Measurements from ENCODE around the gene KLHL26.
"Not testable (repeated sequence)": the region's sequence is repeated elsewhere in the genome, so short reads cannot be mapped to it uniquely, and the experiment has no call there.

Gene KLHL26

GRCh38 chr19:18668252-18668631 lies 31.4 kb downstream of the KLHL26 start:
- no peak for DNase-seq

DNA sequence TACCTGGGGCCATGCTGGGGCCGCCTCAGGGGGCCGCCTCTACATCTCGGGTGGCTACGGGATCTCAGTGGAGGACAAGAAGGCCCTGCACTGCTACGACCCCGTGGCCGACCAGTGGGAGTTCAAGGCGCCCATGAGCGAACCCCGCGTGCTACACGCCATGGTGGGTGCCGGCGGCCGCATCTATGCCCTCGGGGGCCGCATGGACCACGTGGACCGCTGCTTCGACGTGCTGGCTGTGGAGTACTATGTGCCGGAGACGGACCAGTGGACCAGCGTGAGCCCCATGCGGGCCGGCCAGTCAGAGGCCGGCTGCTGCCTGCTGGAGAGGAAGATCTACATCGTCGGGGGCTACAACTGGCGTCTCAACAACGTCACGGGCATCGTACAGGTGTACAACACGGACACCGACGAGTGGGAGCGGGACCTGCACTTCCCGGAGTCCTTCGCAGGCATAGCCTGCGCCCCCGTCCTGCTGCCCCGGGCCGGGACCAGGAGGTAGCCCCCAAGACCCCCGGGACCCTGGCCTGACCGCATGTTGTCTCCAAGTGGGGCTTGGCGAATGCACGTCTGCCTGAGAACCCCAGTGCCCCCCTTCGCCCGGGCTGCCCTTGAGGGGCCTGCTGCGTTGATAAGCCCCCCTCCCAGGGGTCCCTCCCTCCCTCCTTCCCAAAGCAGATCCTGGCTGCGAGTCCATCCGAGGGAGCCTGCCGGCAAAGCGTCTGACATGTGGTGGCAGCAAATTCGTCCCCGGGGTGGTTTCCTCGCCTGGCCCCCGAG lies 32.1 kb downstream of the KLHL26 start:
- no peak for DNase-seq

- no peak for DNase-seq
These were observed 32.6 kb downstream of the KLHL26 start for GRCh38 chr19:18669524-18669817.

DNA sequence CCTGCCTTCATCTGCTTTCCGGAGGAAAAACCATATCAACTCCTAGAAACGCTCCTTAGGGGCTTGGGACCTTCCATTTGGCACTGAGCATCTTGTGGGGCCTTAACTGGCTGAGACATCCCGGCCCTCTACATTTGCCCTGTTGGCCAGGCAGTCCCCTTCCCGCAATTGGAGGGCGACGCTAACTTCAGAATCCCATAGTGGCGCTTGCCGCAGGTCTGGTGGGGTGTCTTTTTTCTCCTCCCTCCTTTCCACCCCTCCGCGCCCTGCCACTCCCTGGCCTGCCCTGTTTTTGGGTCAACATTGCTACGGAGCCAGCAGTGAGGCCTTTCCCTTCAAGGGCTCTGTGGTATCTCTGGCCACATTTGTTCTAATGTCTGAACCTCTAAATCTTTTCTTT lies 33.1 kb downstream of the KLHL26 start:
- DNase-seq: no peak

GRCh38 chr19:18670312-18670711 lies 33.5 kb downstream of the KLHL26 start:
- DNase-seq: no peak

- DNase-seq: no peak
These were observed 34.6 kb downstream of the KLHL26 start for GRCh38 chr19:18671303-18672043.

DNA sequence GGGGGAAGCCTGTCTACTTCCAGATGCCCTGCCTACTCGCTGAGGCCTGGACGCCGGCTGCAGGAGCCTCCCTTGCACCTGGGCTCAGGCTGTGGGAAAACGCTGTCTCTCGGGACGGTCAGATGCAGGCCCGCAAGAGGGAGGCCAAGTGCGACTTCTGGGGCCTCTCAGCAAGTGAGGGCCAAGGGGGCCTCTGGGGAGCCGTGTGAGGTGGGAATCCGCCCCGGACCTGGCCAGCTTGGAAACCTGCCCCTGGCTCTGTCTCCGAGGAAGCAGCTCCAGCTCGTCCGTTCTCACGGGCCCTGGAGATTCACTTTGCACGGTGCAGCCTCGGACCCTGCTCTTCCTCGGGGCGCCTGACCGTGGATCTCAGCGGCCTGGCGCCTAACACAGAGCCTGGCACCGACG lies 35.2 kb downstream of the KLHL26 start:
- DNase-seq: no peak

GRCh38 chr19:18672606-18673337 lies 35.9 kb downstream of the KLHL26 start:
- DNase-seq: peak; percentile 15

GRCh38 chr19:18674616-18675015 lies 37.8 kb downstream of the KLHL26 start:
- no peak for DNase-seq

DNA sequence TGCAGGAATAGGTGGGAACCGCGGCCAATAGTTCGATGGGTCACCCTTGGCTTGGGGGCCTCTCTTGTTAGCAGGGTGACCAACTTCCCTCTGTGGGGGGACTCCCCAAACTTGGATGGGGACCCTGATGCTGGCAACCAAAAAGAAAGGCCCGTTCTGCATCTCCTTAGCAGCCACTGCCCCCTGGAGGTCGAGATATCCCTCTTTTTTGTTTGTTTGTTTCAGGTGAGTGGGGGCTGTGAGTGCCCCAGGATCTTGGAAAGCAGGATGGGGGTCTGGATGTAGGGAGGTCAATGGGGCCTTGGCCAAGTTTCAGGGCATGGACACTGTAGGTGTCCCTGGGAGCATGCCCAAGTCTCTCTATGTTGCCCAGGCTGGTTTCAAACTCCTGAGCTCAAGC lies 39.0 kb downstream of the KLHL26 start:
- no peak for DNase-seq

DNA sequence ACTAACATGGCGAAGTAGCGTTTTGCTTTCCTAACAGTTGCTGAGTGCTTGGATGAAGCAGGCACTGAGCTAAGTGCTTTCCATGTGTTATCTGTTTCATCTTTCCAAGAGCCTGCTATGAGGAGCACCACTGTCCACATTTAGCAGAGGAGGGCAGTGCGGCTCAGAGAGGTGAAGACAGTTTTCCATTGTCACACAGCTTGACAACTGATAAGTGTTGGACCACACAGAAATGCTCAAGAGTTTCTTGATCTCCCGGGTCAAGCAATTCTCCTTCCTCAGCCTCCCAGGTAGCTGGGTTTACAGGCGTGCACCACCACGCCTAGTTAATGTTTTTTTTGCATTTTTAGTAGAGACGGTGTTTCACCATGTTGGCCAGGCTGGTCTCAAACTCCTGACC lies 39.9 kb downstream of the KLHL26 start:
- DNase-seq: no peak

DNA sequence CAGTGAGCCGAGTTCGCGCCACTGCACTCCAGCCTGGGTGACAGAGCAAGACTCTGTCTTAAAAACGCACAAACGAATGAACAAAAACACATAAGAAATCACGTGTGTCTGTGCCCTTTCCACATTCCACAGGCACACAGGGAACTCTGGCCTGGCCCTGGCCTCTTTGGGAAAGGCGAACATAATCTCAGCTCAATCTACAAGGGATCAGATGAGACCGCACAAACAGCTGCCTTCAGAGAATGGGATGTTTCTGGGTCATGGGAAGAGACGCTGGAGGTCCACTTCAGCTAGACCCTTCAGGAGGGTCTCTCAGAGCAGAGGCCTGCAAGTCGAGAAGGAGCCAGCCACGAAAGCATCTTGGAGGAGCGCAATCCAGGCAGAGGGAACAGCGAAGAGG lies 40.3 kb downstream of the KLHL26 start:
- DNase-seq: no peak

- DNase-seq: not testable (repeated sequence)
These were observed 43.3 kb downstream of the KLHL26 start for GRCh38 chr19:18680148-18680547.

GRCh38 chr19:18682807-18683108 lies 45.9 kb downstream of the KLHL26 start:
- no peak for DNase-seq

- DNase-seq: peak; percentile 92
These were observed 46.5 kb downstream of the KLHL26 start, which contains the start of gene CRTC1 for GRCh38 chr19:18683109-18683957. Gene CRTC1 (plus strand): TSS chr19:18683680. CDS start chr19:18683703, 23 bp downstream.

- DNase-seq: peak; percentile 59
These were observed 47.3 kb downstream of the KLHL26 start for GRCh38 chr19:18683958-18684641.

GRCh38 chr19:18684642-18684993 lies 47.8 kb downstream of the KLHL26 start:
- no peak for DNase-seq

GRCh38 chr19:18685597-18686190 lies 48.9 kb downstream of the KLHL26 start:
- no peak for DNase-seq

DNA sequence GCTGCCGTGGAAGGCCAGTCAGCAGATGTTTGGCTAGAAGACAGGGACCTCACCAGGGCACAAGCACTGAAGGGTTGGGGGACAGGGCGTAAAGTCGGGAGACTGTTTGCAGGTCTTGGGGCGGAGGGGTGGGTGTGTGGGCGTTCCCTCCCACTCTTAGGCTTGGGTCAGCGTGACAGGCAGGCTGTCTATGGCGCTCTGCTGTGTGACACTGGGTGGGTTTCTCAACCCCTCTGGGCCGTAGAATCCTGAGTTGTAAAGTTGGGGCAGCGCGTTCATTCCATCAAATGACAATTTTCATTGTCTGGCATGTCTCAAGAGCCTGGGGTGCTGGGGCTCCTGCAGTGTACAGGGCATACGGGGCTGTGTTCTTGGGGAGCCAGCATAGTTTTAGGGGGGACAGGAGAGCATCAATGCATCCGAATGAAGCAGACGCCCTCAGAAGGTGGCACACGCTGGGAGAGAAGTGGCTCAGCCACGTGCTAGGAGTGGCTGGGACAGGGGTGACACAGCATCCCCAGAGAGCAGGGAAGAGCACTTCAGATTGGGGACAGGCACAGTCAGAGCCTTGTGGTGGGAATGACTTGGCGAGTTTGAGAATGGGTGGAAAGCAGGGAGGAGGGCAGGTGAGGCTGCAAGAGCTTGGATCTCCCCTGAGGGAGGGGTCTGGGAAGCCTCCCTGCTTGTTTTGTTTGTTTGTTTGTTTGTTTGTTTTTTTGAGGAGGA lies 51.1 kb downstream of the KLHL26 start:
- DNase-seq: no peak

- no peak for DNase-seq
These were observed 59.2 kb downstream of the KLHL26 start for GRCh38 chr19:18696023-18696422.

DNA sequence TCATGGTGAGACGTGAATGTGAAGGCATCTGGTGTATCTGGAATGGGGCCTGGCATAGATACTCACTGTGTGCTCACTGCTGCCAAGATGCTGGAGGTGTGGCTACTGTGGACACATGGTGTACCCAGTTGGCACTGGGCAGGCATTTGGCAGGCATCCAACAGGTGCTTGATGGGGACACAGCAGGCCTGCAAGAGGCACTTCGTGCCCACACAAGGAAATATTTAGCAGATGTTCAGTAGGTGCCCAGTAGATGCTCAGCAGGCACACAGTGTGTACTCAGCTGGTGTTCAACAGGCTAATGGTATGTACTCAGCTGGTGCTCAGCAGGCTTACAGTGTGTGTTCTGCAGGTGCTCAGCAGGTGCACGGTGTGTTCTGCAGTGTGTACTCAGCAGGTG lies 60.9 kb downstream of the KLHL26 start:
- DNase-seq: peak; percentile 30

Data from NCI-H146 (cell line).